GM10248 (cell line): Measurements from ENCODE around the gene GPANK1.
A peak's percentile ranks its signal among the peaks of the same experiment; 100 is the strongest.

Experiments used
- CTCF ChIA-PET: fragments of 300-600 bp; sonication (Branson Sonifier 250); formaldehyde crosslinking; extraction: SDS; loops from one replicate; lab custom pipeline; 2021; ENCODE audit warnings: antibody characterized with exemption; lab: Yijun Ruan, JAX
- POLR2A ChIA-PET: fragments of 350-650 bp; sonication (Branson Sonifier 250); formaldehyde crosslinking; extraction: SDS; loops from one replicate; lab custom pipeline; 2020; ENCODE audit warnings: antibody characterized with exemption; lab: Yijun Ruan, JAX
- DNase-seq: peaks from one replicate; pipeline ENCODE4 v3.0.0; 2012; ENCODE audit errors: extremely low spot score
- CTCF ChIP-seq: IDR thresholded peaks from 2 replicates; pipeline ENCODE4 v1.5.1; 2012; ENCODE audit warnings: mild to moderate bottlenecking, low read depth; ENCODE audit errors: extremely low read depth, missing control alignments, control extremely low read depth

The GPANK1 gene

GRCh38 chr6:31661262-31662123, 3.3 kb downstream of the GPANK1 start:
- DNase-seq, result no peak
- CTCF ChIA-PET, result interaction anchor here (1.2 to 4.2 kb wide), 5 partner anchors 9 to 227 kb away, joined by 3 to 27 read pairs (median 6); partner anchors contain the start of genes BAG6 and MSH5
- no peak for TF ChIP-seq CTCF
- POLR2A ChIA-PET, result interaction anchor here (0.6 to 1.0 kb wide), 3 partner anchors 9 to 756 kb away, joined by 3 to 6 read pairs (median 3); partner anchors contain the start of genes BAG6, HSPA1A and HSPA1L

- POLR2A ChIA-PET, result interaction anchor here (0.6 to 1.0 kb wide), 5 partner anchors 8 to 755 kb away, joined by 3 to 6 read pairs (median 3); partner anchors contain the start of genes BAG6, HSPA1A, HSPA1B and HSPA1L
- CTCF ChIA-PET, result interaction anchor here (0.8 to 4.2 kb wide), 6 partner anchors 8 to 228 kb away, joined by 3 to 27 read pairs (median 4); partner anchors contain the start of genes BAG6 and MSH5
- DNase-seq, result peak; percentile 86
- TF ChIP-seq CTCF, result no peak
Observed at GRCh38 chr6:31660381-31661261, 4.2 kb downstream of the GPANK1 start, which contains the start of gene C6orf47. C6orf47 (minus strand) TSS chr6:31660778; CDS start chr6:31659947, 831 bp downstream.

GRCh38 chr6:31659649-31660380, 5.0 kb downstream of the GPANK1 start:
- no peak for TF ChIP-seq CTCF
- no peak for DNase-seq
- ChIA-PET CTCF (interaction anchor here (0.8 to 1.7 kb wide), 2 partner anchors 63 to 71 kb away, joined by 3 read pairs; no protein-coding TSS in a partner anchor), POLR2A (interaction anchor here (0.7 to 1.0 kb wide), 3 partner anchors 7 to 168 kb away, joined by 3 to 6 read pairs (median 3); partner anchors contain the start of genes BAG6 and HSPA1B)

- no peak for TF ChIP-seq CTCF
- ChIA-PET POLR2A (no interaction called here), CTCF (no interaction called here)
- no peak for DNase-seq
Observed at GRCh38 chr6:31658983-31659648, 5.7 kb downstream of the GPANK1 start.

GRCh38 chr6:31658158-31658688, 6.6 kb downstream of the GPANK1 start:
- ChIA-PET POLR2A (no interaction called here), CTCF (interaction anchor here (0.9 to 1.6 kb wide), 2 partner anchors 60 to 65 kb away, joined by 3 to 5 read pairs; partner anchors contain the start of gene NCR3)
- no peak for TF ChIP-seq CTCF
- DNase-seq, result no peak
